ENCODE results near the gene PITPNM3. TPM values are rescaled to one million over a fixed set of nuclear protein-coding genes. Genes with fewer than 3 reads are reported as not detected.
A peak's percentile ranks its signal among the peaks of the same experiment; 100 is the strongest.

PITPNM3 gene
- total RNA-seq, 1 donor from 2014 or later: 1.4 TPM

DNA sequence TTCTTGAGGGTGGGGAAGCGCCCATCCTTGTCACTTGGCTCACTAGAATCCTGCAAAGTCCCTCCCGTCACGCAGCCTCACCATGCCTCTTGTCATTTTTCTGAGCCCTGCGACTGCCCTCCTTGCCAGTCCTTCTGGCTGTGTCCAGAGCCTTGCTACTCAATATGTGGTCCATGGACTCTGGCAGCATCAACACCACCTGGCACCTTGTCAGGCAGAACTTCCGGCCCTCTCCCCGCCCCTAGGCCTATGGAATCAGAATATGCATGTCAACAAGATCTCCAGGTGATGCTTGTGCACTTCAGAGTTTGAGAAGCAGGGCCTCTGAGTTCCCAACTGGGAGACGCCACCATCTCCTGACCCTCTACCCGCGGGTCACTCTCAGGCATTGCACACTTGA lies 100.0 kb downstream of the PITPNM3 start:
- TF ChIP-seq, protein P1, sequence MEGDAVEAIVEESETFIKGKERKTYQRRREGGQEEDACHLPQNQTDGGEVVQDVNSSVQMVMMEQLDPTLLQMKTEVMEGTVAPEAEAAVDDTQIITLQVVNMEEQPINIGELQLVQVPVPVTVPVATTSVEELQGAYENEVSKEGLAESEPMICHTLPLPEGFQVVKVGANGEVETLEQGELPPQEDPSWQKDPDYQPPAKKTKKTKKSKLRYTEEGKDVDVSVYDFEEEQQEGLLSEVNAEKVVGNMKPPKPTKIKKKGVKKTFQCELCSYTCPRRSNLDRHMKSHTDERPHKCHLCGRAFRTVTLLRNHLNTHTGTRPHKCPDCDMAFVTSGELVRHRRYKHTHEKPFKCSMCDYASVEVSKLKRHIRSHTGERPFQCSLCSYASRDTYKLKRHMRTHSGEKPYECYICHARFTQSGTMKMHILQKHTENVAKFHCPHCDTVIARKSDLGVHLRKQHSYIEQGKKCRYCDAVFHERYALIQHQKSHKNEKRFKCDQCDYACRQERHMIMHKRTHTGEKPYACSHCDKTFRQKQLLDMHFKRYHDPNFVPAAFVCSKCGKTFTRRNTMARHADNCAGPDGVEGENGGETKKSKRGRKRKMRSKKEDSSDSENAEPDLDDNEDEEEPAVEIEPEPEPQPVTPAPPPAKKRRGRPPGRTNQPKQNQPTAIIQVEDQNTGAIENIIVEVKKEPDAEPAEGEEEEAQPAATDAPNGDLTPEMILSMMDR (IDR thresholded peaks at IDR 0.05; ENCODE audit: partially characterized antibody, unreplicated experiment): no peak
- DNase-seq: no peak
- H3K27me3 Mint-ChIP-seq (ENCODE audit: unreplicated experiment): peaks cover 8% of the 10 kb centered on the region
- H3K4me3 Mint-ChIP-seq (ENCODE audit: unreplicated experiment): no peak overlapping the region
- H3K27ac Mint-ChIP-seq (ENCODE audit: unreplicated experiment): peak overlapping the region; percentile 77
- peaks cover 6% of the 10 kb centered on the region for H3K9me3 Mint-ChIP-seq (ENCODE audit: unreplicated experiment)
- peaks cover 5% of the 10 kb centered on the region for H3K36me3 Mint-ChIP-seq (ENCODE audit: unreplicated experiment)
- H3K4me1 Mint-ChIP-seq (ENCODE audit: low read depth, unreplicated experiment): peaks cover 26% of the 10 kb centered on the region

DNA sequence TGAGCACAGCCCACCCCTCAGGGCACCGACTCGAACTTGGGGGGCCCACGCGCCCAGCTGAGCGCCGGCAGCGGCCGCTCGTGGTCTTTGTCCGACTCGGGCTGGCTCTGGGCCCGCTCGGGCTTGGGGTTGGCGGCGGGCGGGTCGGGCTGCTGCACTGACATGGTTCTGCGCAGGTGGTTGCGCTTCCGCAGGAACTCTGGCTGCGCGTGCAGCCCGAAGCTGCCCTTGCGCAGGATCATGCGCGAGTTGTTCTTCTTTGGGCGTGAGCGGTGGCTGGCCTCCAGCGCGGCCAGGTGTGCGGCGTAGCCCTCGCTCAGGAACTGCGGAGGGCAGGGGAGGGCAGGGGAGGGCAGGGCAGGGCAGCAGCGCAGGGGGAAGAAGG lies 101.0 kb downstream of the PITPNM3 start:
- H3K4me3 Mint-ChIP-seq (ENCODE audit: unreplicated experiment): no peak overlapping the region
- DNase-seq: peak; percentile 57
- H3K9me3 Mint-ChIP-seq (ENCODE audit: unreplicated experiment): peaks cover 4% of the 10 kb centered on the region
- H3K27ac Mint-ChIP-seq (ENCODE audit: unreplicated experiment): no peak overlapping the region
- peaks cover 36% of the 10 kb centered on the region for H3K4me1 Mint-ChIP-seq (ENCODE audit: low read depth, unreplicated experiment)
- TF ChIP-seq, protein P1 (IDR thresholded peaks at IDR 0.05; ENCODE audit: partially characterized antibody, unreplicated experiment): no peak
- H3K36me3 Mint-ChIP-seq (ENCODE audit: unreplicated experiment): peaks cover 4% of the 10 kb centered on the region
- peaks cover 7% of the 10 kb centered on the region for H3K27me3 Mint-ChIP-seq (ENCODE audit: unreplicated experiment)

DNA sequence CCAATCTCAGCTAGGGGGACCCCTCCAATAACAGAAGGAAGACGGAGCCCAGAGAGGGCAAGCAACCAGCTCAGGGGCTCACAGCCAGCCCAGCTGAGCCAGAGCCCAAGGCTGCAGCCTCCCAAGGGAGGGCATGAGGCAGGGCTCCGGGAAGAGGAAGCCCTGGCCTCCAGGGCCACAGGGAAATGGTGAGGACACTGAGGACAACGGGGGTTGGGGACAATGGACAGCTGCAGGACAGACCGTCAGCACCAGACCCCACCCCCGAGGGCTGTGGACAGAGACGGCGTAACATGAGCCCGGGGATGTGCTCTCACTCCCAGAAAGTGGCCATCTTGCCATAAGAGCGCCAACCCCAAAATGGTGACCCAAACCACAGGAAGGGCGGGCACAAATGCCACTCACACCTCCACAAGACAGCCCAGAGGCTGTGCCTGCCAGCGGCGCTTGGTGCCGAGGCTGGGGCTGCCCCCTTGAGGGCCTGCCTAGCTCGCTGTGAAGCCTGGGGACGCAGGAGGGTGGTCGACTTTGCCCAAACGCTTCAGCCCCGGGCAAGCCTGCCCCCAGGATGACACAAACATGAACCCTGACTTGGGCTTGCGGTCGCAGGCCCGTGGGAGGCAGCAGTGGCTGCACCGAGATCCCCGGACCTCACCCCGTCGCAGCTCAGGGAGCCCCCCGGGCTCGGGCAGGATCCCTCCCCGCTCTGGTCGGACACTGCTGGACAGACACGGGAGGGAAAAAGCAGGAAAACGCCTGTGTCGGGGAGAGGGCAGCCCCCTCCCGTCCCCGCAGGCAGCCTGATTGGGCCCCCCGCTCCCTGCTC lies 101.6 kb downstream of the PITPNM3 start:
- Mint-ChIP-seq H3K27me3 (ENCODE audit: unreplicated experiment) (peaks cover 6% of the 10 kb centered on the region), H3K36me3 (ENCODE audit: unreplicated experiment) (no peaks in the 10 kb centered on the region), H3K9me3 (ENCODE audit: unreplicated experiment) (peaks cover 2% of the 10 kb centered on the region), H3K27ac (ENCODE audit: unreplicated experiment) (no peak overlapping the region), H3K4me1 (ENCODE audit: low read depth, unreplicated experiment) (peaks cover 43% of the 10 kb centered on the region), H3K4me3 (ENCODE audit: unreplicated experiment) (peak overlapping the region; percentile 54)
- TF ChIP-seq, protein P1 (IDR thresholded peaks at IDR 0.05; ENCODE audit: partially characterized antibody, unreplicated experiment): no peak
- no peak for DNase-seq

GRCh38 chr17:6453279-6454024 lies 102.9 kb downstream of the PITPNM3 start:
- no peak for DNase-seq
- Mint-ChIP-seq H3K27me3 (ENCODE audit: unreplicated experiment) (peaks cover 6% of the 10 kb centered on the region), H3K4me3 (ENCODE audit: unreplicated experiment) (peak overlapping the region; percentile 38), H3K36me3 (ENCODE audit: unreplicated experiment) (no peaks in the 10 kb centered on the region), H3K4me1 (ENCODE audit: low read depth, unreplicated experiment) (peaks cover 44% of the 10 kb centered on the region), H3K27ac (ENCODE audit: unreplicated experiment) (peak overlapping the region; percentile 24), H3K9me3 (ENCODE audit: unreplicated experiment) (peaks cover 2% of the 10 kb centered on the region)
- TF ChIP-seq, protein P1 (IDR thresholded peaks at IDR 0.05; ENCODE audit: partially characterized antibody, unreplicated experiment): no peak
